ENCODE data around the gene ESPL1. TPM values are rescaled to one million over a fixed set of nuclear protein-coding genes. Genes with fewer than 3 reads are reported as not detected.

The ESPL1 gene
- total RNA-seq, 4 donors from 2014 or later = 0.13 to 2.3 (median 0.64) TPM

DNA sequence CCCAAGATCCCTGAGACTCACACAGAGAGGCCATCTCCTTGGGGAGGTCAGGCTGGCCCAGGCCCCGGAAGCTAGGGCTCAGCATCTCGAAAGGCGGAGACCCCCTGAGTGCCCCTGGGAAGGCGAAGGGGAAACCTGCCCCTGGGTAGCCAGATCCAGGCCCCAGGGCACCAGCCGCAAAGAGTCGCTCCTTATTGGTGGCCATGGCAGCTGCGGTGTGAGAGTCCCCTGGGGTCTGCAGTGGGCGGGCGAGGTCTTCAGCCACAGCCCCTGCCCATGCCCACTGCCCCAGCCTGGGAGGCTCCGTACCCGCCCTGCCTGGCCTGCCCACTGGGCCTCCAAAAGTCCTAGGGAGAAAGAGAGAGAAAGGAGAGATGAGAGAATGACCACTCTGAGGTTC is 40.8 kb upstream of the ESPL1 start:
- no peak for ATAC-seq
- TF ChIP-seq EP300 (IDR thresholded peaks at IDR 0.05) (no peak), POLR2A (IDR thresholded peaks at IDR 0.05) (no peak)
- TF ChIP-seq, protein P1, sequence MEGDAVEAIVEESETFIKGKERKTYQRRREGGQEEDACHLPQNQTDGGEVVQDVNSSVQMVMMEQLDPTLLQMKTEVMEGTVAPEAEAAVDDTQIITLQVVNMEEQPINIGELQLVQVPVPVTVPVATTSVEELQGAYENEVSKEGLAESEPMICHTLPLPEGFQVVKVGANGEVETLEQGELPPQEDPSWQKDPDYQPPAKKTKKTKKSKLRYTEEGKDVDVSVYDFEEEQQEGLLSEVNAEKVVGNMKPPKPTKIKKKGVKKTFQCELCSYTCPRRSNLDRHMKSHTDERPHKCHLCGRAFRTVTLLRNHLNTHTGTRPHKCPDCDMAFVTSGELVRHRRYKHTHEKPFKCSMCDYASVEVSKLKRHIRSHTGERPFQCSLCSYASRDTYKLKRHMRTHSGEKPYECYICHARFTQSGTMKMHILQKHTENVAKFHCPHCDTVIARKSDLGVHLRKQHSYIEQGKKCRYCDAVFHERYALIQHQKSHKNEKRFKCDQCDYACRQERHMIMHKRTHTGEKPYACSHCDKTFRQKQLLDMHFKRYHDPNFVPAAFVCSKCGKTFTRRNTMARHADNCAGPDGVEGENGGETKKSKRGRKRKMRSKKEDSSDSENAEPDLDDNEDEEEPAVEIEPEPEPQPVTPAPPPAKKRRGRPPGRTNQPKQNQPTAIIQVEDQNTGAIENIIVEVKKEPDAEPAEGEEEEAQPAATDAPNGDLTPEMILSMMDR (IDR thresholded peaks at IDR 0.05) = no peak
- peak overlapping the region in 1 of 4 donors; percentile 93 for H3K27ac ChIP-seq
- no peaks in the 10 kb centered on the region for H3K27me3 ChIP-seq
- 94% methylated on average over 3 of the region's 11 CpGs; no CpG with 5 or more reads in 1 of the 2 donors for WGBS, 2 donors (ENCODE audit: low coverage in 1 of 2)
- peaks cover 0 to 23% of the 10 kb centered on the region in 2 donors for H3K36me3 ChIP-seq
- peaks cover 0 to 97% (median 51%) of the 10 kb centered on the region in 3 donors for H3K4me1 ChIP-seq
- no peak overlapping the region for H3K4me3 ChIP-seq
- no peaks in the 10 kb centered on the region for H3K9me3 ChIP-seq

DNA sequence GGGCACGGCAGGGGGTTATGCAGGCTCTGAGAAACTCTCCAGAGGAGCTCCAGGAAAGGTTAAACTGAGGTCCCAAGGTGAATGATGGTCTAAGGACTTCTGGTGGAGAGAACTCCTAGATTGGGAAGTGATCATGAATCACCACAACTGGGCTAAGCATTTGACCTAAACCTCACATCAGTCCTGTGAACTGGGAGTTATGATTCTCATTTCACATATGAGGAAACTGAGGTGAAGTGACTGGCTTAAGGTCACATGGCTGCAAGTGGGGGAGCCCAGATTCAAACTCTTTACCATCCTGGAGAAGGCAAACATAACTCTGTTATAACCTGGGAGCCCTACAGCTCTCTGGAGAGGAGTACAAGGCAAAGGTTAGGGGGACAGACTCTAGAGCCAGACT is 40.3 kb upstream of the ESPL1 start:
- WGBS, 2 donors (ENCODE audit: low coverage in 1 of 2) = no CpG with 5 or more reads among the region's 1 CpG
- Histone ChIP-seq H3K27ac (peak overlapping the region in 2 of 4 donors; percentile 0 to 93), H3K4me3 (no peak overlapping the region), H3K9me3 (no peaks in the 10 kb centered on the region), H3K27me3 (no peaks in the 10 kb centered on the region), H3K36me3 (peaks cover 0 to 23% of the 10 kb centered on the region in 2 donors), H3K4me1 (peaks cover 0 to 97% (median 50%) of the 10 kb centered on the region in 3 donors)
- no peak for ATAC-seq
- TF ChIP-seq EP300 (IDR thresholded peaks at IDR 0.05) (no peak), POLR2AphosphoS5 (IDR thresholded peaks at IDR 0.05) (no peak), POLR2A (IDR thresholded peaks at IDR 0.05) (no peak)
- TF ChIP-seq, protein P1 (IDR thresholded peaks at IDR 0.05) = no peak

DNA sequence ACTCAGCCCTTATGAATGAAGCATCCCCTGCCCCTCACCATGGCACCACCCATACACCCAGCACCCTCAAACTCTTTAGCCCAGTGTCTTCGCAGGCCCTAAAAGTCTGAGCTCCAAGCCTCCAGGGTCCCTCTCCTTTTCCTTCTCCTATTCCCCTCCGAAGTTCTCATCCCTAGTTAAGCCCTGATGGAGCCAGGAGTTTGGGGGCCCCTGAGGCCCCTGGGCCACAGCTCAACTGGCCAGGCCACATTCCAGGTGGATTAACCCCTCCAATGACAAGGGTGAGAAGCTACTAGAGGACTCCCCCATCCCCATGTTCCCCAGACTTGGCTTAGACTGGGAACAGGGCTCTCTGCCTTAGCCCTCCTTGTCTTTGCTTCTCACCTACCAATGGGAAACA is 38.6 kb upstream of the ESPL1 start:
- H3K4me1 ChIP-seq = peaks cover 0 to 97% (median 51%) of the 10 kb centered on the region in 3 donors
- peaks cover 0 to 23% of the 10 kb centered on the region in 2 donors for H3K36me3 ChIP-seq
- no peak overlapping the region for H3K4me3 ChIP-seq
- H3K27ac ChIP-seq = peak overlapping the region in 3 of 4 donors; percentile 85 to 93 (median 90)
- H3K27me3 ChIP-seq = no peaks in the 10 kb centered on the region
- ATAC-seq = no peak
- TF ChIP-seq POLR2A (IDR thresholded peaks at IDR 0.05) (no peak), EP300 (IDR thresholded peaks at IDR 0.05) (no peak), POLR2AphosphoS5 (IDR thresholded peaks at IDR 0.05) (no peak)
- TF ChIP-seq, protein P1 (IDR thresholded peaks at IDR 0.05) = no peak
- 88% methylated on average over 1 of the region's 2 CpGs; no CpG with 5 or more reads in 1 of the 2 donors for WGBS, 2 donors (ENCODE audit: low coverage in 1 of 2)
- no peaks in the 10 kb centered on the region for H3K9me3 ChIP-seq

DNA sequence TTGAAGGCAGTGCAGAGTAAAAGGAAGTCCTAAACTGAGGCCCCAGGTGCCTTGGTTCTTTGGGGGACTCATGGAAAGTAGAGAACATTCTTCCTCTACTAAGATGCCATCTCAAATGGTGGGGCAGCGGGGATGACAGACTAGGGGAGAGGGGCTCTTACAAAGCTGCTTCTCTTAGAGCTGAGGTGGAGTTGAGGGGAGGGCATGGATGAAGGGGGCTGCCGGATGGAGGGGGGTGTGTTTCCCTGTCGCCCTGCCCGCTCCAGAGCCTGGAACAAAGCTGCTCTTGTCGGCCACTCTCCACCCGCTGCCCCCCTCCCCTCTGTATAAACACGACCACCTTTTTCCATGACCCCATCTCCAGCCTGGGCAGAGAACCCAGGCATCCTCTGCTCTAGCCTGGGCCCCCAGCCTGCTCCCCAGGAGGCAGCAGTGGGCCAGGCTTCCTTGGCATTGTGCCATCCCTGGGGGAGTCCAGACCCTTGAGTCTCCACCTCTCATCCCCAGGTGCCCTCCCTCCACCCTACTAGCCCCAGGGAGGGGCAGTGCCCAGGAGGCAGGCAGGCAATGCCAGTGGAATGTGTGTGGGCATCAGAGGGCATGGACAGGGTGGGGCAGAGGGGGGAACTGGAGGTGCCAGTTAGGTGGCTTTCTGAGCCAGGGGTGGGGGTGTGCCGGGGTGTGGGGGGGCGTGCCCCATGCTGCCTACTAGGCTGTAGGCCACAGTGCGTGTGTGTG is 37.8 kb upstream of the ESPL1 start:
- Histone ChIP-seq H3K27me3 (no peaks in the 10 kb centered on the region), H3K27ac (peak overlapping the region in 3 of 4 donors; percentile 85 to 93 (median 90)), H3K9me3 (no peaks in the 10 kb centered on the region), H3K36me3 (peaks cover 0 to 23% of the 10 kb centered on the region in 2 donors), H3K4me1 (peaks cover 0 to 97% (median 44%) of the 10 kb centered on the region in 3 donors), H3K4me3 (peak overlapping the region in 1 of 2 donors; percentile 83)
- 65 to 85% methylated on average over 4 to 6 of the region's 10 CpGs for WGBS, 2 donors (ENCODE audit: low coverage in 1 of 2)
- TF ChIP-seq POLR2A (IDR thresholded peaks at IDR 0.05) (no peak), POLR2AphosphoS5 (IDR thresholded peaks at IDR 0.05) (no peak), EP300 (IDR thresholded peaks at IDR 0.05) (no peak)
- TF ChIP-seq, protein P1 (IDR thresholded peaks at IDR 0.05) = no peak
- no peak for ATAC-seq

DNA sequence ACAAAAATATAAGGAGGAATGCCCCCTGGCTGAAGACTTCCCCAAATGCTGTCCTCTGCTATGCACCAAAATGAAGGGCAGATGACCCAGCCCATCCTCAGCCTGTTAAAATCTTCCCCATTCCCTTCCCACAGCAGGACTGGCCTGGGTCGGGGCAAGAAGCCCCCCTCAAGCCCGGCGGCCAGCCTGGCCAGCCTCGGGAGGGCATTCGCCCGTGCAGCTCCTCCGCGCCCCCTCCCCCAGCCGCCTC is 36.5 kb upstream of the ESPL1 start:
- peaks cover 0 to 93% (median 35%) of the 10 kb centered on the region in 3 donors for H3K4me1 ChIP-seq
- TF ChIP-seq EP300 (IDR thresholded peaks at IDR 0.05) = no peak
- TF ChIP-seq, protein P1 (IDR thresholded peaks at IDR 0.05) = peak in 1 of 4 experiments; percentile 16
- no peaks in the 10 kb centered on the region for H3K27me3 ChIP-seq
- ATAC-seq = no peak
- H3K9me3 ChIP-seq = no peaks in the 10 kb centered on the region
- peak overlapping the region; percentile 69 to 93 (median 88) for H3K27ac ChIP-seq
- peak overlapping the region; percentile 57 to 83 for H3K4me3 ChIP-seq
- no CpG with 5 or more reads among the region's 9 CpGs for WGBS, 2 donors (ENCODE audit: low coverage in 1 of 2)
- peaks cover 0 to 14% of the 10 kb centered on the region in 2 donors for H3K36me3 ChIP-seq

All from gastroesophageal sphincter (tissue), 4 donors.